ENCODE results near the gene FAM156A.

Gene FAM156A

GRCh38 chrX:53000447-53001135, 42.3 kb upstream of the FAM156A start:
- CTCF ChIA-PET: interaction anchor here (3.4 kb wide), 1 partner anchor 10 kb away, joined by 15 read pairs; no protein-coding TSS in a partner anchor
- H3K4me3 ChIP-seq (ENCODE audit: low read depth, low read length): no peak overlapping the region
- no peaks in the 10 kb centered on the region for H3K4me1 ChIP-seq (ENCODE audit: control insufficient read depth, insufficient read depth, low read length)
- POLR2A ChIA-PET: no interaction called here
- H3K27ac ChIP-seq (ENCODE audit: extremely low read depth, low read depth, low read length): no peak overlapping the region
- no peaks in the 10 kb centered on the region for H3K36me3 ChIP-seq (ENCODE audit: control insufficient read depth in 2 of 2, insufficient read depth in 1 of 2, low read length in 2 of 2)
- no peak for TF ChIP-seq ZNF704 (tag by site-specific recombination; IDR thresholded peaks at IDR 0.05)
- TF ChIP-seq, protein P1, sequence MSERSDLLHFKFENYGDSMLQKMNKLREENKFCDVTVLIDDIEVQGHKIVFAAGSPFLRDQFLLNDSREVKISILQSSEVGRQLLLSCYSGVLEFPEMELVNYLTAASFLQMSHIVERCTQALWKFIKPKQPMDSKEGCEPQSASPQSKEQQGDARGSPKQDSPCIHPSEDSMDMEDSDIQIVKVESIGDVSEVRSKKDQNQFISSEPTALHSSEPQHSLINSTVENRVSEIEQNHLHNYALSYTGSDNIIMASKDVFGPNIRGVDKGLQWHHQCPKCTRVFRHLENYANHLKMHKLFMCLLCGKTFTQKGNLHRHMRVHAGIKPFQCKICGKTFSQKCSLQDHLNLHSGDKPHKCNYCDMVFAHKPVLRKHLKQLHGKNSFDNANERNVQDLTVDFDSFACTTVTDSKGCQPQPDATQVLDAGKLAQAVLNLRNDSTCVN (tag by site-specific recombination; optimal IDR thresholded peaks at IDR 0.05): no peak
- no peak for TF ChIP-seq GLI2 (tag by site-specific recombination; IDR thresholded peaks at IDR 0.05; ENCODE audit: borderline replicate concordance, low read depth)
- TF ChIP-seq, protein P2, sequence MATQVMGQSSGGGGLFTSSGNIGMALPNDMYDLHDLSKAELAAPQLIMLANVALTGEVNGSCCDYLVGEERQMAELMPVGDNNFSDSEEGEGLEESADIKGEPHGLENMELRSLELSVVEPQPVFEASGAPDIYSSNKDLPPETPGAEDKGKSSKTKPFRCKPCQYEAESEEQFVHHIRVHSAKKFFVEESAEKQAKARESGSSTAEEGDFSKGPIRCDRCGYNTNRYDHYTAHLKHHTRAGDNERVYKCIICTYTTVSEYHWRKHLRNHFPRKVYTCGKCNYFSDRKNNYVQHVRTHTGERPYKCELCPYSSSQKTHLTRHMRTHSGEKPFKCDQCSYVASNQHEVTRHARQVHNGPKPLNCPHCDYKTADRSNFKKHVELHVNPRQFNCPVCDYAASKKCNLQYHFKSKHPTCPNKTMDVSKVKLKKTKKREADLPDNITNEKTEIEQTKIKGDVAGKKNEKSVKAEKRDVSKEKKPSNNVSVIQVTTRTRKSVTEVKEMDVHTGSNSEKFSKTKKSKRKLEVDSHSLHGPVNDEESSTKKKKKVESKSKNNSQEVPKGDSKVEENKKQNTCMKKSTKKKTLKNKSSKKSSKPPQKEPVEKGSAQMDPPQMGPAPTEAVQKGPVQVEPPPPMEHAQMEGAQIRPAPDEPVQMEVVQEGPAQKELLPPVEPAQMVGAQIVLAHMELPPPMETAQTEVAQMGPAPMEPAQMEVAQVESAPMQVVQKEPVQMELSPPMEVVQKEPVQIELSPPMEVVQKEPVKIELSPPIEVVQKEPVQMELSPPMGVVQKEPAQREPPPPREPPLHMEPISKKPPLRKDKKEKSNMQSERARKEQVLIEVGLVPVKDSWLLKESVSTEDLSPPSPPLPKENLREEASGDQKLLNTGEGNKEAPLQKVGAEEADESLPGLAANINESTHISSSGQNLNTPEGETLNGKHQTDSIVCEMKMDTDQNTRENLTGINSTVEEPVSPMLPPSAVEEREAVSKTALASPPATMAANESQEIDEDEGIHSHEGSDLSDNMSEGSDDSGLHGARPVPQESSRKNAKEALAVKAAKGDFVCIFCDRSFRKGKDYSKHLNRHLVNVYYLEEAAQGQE (tag by site-specific recombination; IDR thresholded peaks at IDR 0.05): no peak
- TF ChIP-seq ZNF791 (tag by site-specific recombination; IDR thresholded peaks at IDR 0.05): no peak
- TF ChIP-seq SP7 (tag by site-specific recombination; IDR thresholded peaks at IDR 0.05): no peak
- no peak for TF ChIP-seq ZNF132 (tag by site-specific recombination; IDR thresholded peaks at IDR 0.05; ENCODE audit: borderline replicate concordance)
- no peak for TF ChIP-seq KLF7 (tag by site-specific recombination; IDR thresholded peaks at IDR 0.05; ENCODE audit: borderline replicate concordance)
- no peak for TF ChIP-seq ZNF37A (tag by site-specific recombination; IDR thresholded peaks at IDR 0.05)
- TF ChIP-seq ZNF248 (tag by site-specific recombination; IDR thresholded peaks at IDR 0.05): no peak
- TF ChIP-seq ZNF221 (tag by site-specific recombination; IDR thresholded peaks at IDR 0.05; ENCODE audit: borderline replicate concordance): no peak
- TF ChIP-seq ZNF585B (tag by site-specific recombination; IDR thresholded peaks at IDR 0.05): no peak
- TF ChIP-seq ZNF558 (tag by site-specific recombination; IDR thresholded peaks at IDR 0.05): no peak
- no peak for TF ChIP-seq ZNF623 (tag by site-specific recombination; IDR thresholded peaks at IDR 0.05)
- no peak for TF ChIP-seq ZNF776 (tag by site-specific recombination; IDR thresholded peaks at IDR 0.05; ENCODE audit: borderline replicate concordance)
- no peak for TF ChIP-seq ZNF274 (IDR thresholded peaks at IDR 0.05; ENCODE audit: low read length)
- TF ChIP-seq ZNF274 (tag by site-specific recombination; IDR thresholded peaks at IDR 0.05; ENCODE audit: borderline replicate concordance): no peak
- no peak for TF ChIP-seq HOXA7 (CRISPR knock-in tag; IDR thresholded peaks at IDR 0.05; ENCODE audit: borderline replicate concordance)
- no peaks in the 10 kb centered on the region for H3K9me3 ChIP-seq (ENCODE audit: control insufficient read depth, insufficient read depth, low read depth, low read length)

- H3K27ac ChIP-seq (ENCODE audit: extremely low read depth, low read depth, low read length): peak overlapping the region; percentile 85; the same call in 1 of the 2 replicates
- no peaks in the 10 kb centered on the region for H3K9me3 ChIP-seq (ENCODE audit: control insufficient read depth, insufficient read depth, low read depth, low read length)
- no peak for TF ChIP-seq OVOL3 (tag by site-specific recombination; IDR thresholded peaks at IDR 0.05)
- 0 out of 2 replicates have a peak, but pooled peaks have one; percentile 10 for TF ChIP-seq ZBTB48 (tag by site-specific recombination; IDR thresholded peaks at IDR 0.05)
- TF ChIP-seq ZNF146 (tag by site-specific recombination; IDR thresholded peaks at IDR 0.05): no peak
- TF ChIP-seq, protein P3, sequence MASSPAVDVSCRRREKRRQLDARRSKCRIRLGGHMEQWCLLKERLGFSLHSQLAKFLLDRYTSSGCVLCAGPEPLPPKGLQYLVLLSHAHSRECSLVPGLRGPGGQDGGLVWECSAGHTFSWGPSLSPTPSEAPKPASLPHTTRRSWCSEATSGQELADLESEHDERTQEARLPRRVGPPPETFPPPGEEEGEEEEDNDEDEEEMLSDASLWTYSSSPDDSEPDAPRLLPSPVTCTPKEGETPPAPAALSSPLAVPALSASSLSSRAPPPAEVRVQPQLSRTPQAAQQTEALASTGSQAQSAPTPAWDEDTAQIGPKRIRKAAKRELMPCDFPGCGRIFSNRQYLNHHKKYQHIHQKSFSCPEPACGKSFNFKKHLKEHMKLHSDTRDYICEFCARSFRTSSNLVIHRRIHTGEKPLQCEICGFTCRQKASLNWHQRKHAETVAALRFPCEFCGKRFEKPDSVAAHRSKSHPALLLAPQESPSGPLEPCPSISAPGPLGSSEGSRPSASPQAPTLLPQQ (tag by site-specific recombination; IDR thresholded peaks at IDR 0.05): 0 out of 2 replicates have a peak, but pooled peaks have one; percentile 6
- peak; percentile 37; the same call in 1 of the 2 replicates for TF ChIP-seq HIC1 (tag by site-specific recombination; IDR thresholded peaks at IDR 0.05)
- peak overlapping the region; percentile 12 for H3K4me3 ChIP-seq (ENCODE audit: low read depth, low read length)
- ChIA-PET CTCF (interaction anchor here (0.8 kb wide), 1 partner anchor 421 kb away, joined by 3 read pairs; no protein-coding TSS in a partner anchor), POLR2A (interaction anchor here (1.0 to 1.7 kb wide), 6 partner anchors 9 to 86 kb away, joined by 3 to 12 read pairs (median 4); partner anchors contain the start of gene TSPYL2)
- H3K4me1 ChIP-seq (ENCODE audit: control insufficient read depth, insufficient read depth, low read length): no peaks in the 10 kb centered on the region
- no peaks in the 10 kb centered on the region for H3K36me3 ChIP-seq (ENCODE audit: control insufficient read depth in 2 of 2, insufficient read depth in 1 of 2, low read length in 2 of 2)
Measured at GRCh38 chrX:52995987-52996331, 37.6 kb upstream of the FAM156A start.

All from HEK293 (cell line).